NCI-H345 treated with DMSO at 0.1 percent for 48 hours (cell line): ENCODE measurements around the gene LMO2.
"Not testable (repeated sequence)": the region's sequence is repeated elsewhere in the genome, so short reads cannot be mapped to it uniquely, and the experiment has no call there.

Source experiments
- DNase-seq: peaks from one replicate; lab custom pipeline; 2025; ENCODE audit not compliant: unreplicated experiment; lab: John Stamatoyannopoulos, UW

LMO2 gene

DNA sequence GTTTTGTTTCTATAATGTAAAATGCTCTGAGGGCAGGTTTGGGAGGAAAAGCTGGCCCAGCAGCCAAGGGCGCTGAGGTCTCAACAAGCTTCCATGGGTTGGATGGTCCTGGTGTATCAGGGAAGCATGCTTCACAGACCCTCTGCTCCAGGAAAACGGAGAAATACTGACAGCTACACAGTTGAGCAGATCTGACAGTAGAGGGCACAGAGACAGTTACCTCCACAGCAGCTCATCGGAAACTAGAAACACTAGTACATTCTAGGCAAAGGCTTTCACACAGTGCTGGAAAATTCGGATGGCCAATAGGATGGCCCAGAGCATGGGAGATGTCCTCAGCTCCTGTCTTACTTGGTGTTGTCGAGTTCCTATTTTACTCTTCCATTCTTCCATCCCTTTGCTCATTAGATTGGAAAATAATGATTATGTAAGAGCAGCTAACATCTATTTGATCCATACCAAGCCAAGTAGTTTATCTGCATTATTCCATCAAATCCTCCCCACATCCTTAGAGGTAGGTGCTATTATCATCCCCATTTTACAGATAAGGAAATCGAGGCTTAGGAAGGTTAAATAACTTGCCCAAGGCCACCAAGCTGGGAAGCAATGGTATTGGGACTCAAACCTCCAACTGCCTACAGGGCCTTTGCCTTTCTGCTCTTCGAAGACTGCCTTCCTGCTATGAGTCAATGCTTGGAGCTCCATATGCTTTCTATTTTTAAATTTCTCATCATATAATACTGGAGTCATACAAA is 28.3 kb downstream of the LMO2 start:
- no peak for DNase-seq

DNA sequence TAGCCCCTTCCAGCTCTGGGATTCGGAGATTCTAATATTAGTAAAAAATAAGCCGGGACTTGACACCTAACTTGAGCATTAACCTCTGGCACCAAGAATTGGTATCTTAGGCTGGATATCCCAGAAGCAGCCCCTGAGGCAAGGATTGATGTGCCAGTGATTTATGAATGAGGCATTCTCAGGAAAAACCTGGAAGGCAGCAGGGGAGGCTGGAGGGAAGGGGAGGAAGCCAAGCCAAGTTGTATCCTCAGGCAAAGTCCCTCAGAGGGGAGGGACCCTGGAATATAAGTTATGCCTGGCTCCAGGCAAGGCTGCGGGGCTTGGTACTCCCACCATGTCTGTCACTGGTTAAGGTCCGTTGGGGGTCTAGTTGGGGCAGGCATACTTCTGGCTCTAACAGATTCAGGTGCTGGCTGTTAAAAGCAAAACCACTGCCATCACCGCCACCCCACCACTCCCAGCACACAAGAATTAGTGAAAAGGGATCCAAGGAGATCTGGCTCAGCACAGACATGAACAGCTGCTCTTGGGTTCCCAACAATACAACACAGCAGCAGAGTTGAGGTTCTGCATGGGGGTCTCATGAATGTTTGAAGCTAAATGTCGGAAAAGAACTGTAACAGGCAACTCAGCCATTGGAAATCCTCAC is 29.8 kb downstream of the LMO2 start:
- no peak for DNase-seq

DNA sequence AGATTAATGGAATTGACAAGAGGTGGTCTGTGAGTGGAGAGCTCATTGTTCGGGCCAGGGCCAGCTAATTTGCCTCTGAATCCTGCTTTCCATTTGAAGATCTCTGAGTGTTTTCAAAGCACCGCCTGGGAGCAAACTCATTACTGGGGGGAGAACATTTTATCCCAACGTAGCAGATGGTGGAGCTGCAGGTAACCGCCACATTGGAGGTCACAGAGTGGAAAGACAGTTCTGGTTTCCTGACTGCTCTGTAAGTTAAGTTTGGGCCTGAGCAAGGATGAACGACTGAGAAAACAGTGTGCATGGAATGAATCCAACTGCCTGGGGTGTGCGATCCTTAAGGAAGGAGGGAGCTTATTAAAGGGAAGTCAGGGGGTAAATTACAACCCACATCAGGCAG is 30.5 kb downstream of the LMO2 start:
- DNase-seq, result no peak

DNA sequence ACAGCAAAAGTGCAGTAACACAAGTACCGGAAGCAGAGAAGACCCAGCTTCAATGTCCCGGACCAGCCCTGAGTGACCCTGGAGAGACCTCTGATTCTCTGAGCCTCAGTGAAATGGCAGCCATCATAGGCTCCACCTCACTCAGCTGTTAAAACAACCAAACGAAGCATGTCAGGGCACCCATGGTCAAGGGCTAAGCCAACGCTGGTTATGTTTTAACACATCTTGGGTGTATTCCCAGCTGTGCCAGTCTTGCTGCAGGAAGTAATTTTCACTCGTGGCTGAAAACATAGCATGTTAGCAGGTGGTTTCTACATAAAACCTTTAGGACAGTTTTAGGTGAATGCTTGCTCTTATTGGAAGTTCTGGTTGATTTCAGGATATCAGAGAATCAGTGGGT is 30.9 kb downstream of the LMO2 start:
- DNase-seq, result no peak

DNA sequence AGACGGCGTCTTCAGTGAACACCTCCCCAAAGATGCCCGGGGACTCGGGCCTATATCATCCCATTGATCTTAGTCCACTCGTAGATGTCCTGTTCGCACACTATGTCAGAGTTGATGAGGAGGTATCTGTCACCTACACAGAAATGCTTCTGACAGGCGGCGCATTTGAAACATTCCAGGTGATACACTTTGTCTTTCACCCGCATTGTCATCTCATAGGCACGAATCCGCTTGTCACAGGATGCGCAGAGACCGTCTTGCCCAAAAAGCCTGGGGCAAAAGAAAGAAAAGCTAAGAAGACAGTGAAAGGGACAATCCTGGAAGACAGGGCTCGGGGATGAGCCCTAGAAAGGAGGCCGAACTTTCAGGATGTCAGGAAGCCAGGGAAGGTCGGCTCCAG is 32.6 kb downstream of the LMO2 start:
- DNase-seq, result no peak

DNA sequence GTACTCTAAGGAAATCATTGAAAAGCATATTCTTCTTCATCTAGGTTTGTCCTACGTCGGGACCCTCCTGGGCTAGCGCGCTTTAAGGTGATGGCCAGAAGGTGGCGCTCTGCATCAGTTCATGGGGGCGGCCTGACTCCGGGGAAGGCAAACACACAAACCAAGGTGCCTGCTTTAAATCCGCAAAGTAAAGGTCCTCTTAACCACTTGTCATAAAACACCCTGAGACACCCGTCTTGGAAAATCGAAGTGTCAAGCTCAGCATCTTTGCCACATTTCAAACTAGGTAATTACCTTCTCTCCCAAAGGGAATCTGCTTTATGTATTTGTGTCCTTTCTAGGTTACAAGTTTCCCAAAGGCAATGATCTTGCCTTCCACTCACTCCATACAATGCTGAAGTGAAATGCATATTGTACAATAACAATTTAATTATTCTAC is 33.9 kb downstream of the LMO2 start:
- peak; percentile 71 for DNase-seq

DNA sequence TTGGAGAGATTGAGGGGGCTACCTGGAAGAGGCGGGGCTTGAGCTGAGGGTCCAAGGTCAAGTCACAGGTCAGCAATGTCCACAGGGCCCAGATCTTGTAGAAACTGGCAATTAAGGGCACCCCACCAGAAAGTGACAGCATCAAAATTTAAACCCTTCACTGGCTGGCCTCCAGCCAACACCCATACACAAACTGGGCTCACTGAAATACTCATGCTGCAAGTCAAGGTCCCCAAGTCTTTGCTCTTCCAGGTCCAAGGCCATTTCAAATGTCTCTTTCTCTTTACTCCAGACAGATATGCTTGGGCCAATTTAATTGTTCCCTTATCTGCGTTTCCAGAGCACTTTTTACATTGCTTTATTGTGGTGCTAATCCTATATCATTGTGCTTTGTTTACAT is 36.4 kb downstream of the LMO2 start:
- no peak for DNase-seq

DNA sequence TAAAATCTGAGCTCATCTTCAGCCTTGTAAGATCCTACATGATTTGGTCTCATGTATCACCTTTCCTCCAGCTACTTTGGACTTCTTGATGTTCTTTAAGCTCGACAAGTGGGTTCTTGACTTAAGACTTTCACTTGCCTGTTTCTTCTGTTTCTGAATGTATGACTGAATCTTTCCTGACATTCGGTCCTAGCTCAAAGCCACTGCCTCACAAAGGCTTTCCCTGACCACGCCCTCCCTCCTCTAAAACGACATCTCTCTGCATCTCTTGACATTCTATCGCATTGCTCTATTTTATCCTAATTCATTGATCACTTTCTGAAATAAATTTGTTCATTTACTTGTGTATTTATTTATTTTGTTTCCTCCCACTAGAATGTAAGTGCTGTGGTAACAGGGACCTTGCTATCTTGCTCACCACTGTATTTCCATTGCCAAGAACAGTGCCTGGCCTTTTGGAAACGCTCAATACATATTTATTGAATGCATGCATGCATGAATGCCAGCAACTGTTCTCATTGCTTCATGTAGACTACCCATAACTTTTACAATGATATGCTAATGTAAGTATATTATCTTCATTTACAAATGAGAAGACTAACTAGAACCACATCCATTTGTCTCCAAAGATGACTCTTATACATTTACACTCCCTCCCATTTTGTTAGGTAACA is 43.0 kb downstream of the LMO2 start:
- DNase-seq, result no peak

DNA sequence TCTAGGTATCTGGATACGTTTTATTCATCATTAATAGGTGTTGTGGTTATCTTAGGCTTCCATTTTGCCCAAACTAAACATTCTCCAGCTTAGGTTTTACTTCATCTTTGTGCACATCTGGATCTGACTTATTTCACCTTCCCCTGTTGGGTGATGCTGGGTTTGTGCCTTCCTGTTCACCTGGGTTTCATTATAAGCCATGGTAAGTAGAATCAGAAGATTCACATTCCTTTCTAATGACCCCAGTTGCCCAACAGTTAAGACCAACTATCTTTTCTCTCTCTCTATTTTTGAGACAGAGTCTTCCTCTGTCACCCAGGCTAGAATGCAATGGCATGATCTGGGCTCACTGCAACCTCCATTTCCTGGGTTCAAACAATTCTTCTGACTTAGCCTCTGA is 44.6 kb downstream of the LMO2 start:
- DNase-seq, result no peak

DNA sequence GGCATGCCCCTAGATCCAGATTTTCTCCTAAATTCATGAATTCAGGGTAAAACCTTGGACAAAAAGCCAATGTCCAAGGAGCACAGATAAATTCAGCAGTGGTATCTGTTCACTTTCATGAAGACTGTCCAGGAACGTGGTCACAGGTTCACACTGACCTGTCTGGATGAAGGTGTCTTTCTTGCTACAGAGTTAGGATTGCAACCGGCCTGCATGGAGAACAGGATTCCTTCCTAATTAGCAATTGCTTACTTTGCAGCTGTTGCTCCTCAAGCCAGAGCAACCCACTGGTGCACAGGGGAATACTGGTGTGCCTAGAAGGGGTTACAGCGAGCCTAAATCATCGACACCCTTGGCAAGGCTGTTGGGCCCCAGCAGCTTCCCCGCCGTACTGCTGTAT is 47.6 kb downstream of the LMO2 start:
- DNase-seq, result no peak

DNA sequence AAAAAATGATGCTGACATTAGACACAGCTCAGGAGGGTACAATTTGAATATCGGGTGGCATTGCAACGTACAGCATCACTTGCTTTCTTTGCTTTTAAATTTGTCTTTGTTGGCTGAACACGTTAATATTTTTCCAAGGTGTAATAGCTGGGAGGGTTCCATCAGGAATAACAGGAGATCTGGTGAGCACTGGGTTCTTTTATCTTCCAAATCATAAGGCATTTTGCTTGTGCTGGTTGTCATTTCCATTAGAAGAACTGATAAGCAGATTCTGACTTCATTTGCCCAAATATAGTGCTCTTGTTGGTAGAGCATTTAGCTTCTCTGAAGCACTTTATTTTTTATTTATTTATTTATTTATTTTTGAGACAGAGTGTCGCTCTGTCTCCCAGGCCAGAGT is 48.9 kb downstream of the LMO2 start:
- DNase-seq, result no peak

DNA sequence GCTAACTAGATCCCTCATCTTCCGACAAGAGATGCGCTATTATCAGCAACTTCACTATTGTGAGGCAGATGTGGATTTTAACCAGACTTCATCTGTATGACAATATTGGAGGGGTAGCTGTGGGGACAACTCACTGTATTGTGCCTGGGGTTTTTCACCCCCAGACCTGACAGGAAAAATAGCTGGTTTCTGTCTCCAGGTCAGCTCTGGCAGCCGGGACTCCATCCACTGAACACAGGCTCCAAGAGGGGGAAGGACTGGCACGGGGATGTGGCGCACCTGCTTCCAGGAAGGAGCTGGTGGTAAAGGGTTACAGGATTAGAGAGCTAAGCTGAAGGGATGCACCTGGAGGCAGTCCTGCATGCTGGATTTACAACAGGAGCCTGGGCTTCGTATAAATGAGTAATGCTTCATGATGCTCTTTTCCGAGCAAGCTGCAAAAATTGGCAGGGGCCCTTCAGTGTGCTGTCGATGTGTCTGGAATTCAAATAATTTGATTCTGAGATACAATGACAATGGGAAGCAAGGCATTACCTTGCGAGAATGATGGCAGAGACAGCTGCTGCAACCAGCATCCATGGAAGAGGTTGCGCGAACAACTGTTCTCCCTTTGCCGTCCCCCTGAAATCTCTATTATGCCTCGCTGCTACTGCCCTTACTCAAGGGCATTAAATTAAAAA is 49.5 kb downstream of the LMO2 start:
- DNase-seq, result no peak

DNA sequence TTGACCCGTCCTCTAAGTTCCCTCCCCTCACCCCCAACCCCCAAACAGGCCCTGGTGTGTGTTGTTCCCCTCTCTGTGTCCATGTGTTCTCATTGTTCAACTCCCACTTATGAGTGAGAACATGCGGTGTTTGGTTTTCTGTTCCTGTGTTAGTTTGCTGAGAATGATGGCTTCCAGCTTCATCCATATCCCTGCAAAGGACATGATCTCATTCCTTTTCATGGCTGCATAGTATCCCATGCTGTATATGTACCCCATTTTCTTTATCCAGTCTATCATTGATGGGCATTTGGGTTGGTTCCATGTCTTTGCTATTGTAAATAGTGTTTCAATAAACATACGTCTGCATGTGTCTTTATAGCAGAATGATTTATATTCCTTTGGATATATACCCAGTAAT is 53.6 kb downstream of the LMO2 start:
- DNase-seq, result not testable (repeated sequence)

DNA sequence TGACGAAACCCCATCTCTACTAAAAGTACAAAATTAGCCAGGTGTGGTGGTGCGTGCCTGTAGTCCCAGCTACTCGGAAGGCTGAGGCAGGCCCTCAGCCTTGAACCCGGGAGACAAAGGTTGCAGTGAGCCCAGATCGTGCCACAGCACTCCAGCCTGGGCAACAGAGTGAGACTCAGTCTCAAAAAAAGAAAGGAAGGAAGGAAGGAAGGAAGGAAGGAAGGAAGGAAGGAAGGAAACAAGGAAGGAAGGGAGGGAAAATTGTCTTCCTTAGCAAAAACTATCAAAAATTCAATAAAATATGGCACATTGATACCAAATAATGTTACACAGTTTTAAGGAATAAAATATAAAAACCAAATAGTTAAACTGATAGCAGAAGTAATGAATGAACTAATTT is 54.5 kb downstream of the LMO2 start:
- DNase-seq, result not testable (repeated sequence)

DNA sequence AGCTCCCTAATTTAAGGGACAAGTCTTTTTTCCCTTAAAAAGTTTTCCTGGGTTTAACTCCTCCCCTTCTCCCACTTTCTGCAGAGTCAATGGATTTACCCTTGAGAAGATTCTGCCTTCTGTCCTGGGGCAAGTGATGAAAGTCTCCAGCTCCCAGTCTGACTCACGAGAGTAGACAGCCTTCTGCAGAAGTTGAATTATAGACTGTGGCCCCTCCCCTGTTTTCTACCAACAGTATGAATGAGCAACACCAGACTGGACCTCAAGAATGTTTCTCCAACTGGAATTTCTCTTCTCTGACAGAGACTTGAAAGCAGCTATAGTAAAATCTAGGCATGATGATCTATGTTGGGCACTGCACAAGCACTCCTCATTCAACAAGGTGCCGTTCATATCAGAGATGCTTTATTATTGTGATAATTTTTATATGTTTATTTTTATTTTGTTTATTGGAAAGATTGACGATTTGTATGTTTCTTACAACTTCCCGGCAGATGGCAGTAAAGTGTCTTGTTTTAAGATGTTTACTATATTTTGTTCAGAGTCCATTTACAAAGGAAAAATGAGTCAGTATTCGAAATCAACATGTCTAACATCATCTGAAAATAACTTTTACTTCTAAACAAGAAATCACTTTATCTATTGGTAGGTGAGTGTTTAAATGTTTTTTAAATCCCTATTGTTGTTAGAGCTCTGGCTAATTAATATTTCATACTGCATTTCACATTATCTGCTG is 56.6 kb downstream of the LMO2 start:
- DNase-seq, result peak; percentile 16

DNA sequence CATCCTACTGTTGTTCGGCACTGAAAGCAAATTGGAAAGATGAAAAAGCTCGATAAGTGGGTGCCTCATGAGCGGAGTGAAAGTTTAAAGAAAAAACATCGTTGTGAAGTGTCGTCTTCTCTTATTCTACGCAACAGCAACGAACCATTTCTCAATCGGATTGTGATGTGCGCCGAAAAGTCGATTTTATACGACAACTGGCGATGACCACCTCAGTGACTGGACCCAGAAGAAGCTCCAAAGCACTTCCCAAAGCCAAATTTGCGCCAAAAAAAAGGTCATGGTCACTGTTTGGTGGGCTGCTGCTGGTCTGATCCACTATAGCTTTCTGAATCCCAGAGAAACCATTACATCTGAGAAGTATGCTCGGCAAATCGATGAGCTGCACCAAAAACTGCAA is 59.2 kb downstream of the LMO2 start:
- DNase-seq, result no peak

DNA sequence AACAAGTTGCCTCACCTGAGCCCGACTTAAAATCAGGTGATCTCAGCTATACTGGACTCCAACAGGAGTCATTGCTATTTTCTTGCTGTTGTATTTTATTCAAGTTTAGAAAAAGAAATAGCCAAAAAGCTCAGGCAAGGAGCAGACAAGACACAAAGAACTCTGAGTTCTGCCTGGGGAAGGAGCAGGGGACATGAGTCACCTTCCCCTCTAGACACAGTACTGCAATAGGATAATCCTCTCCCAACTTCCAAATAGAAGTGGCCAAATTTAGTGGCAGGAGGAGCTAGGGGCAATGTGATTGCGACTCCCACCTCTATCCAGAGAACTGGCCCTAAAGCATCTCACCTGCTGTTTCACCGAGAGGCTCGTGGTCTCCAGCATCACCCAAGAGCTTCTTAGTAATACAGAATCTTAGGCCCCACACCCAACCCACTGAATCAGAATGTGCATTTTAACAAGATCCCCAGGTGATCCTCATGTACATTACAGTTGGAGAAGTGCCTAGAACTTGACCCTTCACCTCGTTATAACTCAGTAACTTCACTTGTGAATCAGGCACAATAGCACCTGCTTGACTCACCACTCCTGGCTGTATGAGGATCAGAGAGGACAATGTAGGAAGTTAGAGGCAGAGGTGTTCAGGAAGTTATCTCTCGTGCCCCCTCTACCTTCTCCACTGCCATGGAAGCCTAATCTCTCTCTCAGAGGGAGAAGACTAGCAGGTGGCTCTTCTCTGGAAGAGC is 60.8 kb downstream of the LMO2 start:
- no peak for DNase-seq

DNA sequence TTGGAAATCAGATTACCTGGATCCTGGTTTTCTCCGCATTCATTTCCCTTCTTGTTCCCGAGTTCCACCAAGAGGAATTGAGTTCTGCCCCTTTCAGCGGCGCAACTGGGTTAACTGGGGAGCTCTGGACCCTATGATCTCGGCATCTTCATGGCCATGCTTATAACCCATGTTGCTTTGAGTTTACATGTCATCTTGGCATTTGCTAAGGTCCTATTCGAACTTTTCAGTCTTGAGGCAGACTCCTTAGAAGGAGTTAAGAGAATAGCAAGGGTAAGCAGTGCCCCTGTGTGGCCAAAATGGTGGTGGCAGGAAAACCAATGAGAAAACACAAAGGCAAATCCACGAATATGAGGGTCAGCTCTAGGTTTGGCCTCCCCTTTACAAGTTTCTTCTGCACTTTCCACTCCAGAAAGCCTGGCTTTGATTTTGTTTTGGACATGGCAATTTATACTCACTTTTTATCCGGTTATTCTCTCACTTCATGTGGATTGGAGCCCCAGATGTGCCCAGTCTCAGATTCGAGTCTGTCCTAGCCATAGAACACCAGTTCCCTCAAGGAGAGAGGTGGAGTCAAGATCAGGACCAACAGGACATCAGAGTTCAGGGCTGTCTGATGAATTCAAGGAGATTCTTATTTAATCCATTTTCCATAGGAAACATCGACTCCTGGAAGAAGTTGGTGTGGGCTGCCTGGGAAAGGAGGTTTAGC is 62.3 kb downstream of the LMO2 start:
- peak; percentile 41 for DNase-seq

DNA sequence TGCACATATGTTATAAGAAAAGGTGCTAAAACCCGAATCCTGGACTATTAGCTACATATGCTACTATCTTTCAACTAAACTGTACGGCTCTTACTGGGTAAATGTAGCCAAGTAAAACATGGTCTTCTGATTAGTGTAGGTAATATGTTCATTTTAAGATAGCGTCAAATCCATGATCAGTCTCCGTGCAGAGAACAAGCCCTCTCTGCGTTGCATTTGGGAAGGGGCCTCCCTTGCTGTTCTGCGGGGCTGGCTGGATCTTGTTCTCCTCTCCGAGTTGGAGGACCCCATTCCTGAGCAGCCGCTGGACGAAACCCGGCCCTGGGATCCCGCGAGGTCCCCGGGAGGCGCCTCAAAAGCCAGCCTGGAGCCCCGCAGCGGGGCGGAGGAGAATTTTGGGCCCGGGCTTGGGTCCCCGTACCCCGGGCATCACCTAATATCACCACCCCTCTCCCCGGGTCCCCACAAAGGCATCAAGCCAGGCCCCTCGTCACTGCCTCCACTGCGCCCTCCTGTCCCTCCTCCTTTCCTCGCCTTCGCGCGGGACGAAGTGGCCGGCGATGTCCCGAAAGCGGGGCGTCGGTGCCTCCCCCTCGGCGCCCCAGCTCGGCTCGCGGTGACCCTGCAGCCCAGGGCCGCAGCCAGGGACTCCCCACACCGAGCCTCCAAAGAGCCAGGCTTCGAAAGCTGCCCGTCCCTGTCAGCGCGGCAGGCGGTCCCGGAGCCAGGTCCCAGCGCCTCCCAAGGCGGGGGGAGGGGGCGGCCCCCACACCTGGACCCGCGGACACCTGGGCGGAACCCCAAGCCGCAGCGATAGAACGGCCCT is 63.1 kb downstream of the LMO2 start:
- no peak for DNase-seq
